OCI-M1 (cell line): Measurements from ENCODE around the gene RALY.

Source experiments
- DNase-seq: peaks from one replicate; lab custom pipeline; 2025; lab: John Stamatoyannopoulos, UW

The RALY gene

DNA sequence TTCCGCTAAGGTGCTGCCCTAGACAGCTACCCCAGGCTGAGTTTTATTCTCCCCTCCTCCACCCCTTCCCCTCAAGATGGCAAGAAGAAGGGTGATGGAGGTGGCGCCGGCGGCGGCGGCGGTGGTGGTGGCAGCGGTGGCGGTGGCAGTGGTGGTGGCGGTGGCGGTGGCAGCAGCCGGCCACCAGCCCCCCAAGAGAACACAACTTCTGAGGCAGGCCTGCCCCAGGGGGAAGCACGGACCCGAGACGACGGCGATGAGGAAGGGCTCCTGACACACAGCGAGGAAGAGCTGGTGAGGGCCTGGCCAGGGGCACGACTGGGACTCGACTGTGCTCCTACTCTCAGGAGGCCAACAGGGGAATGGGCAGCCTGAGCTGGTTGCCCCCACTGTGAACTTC lies 83.2 kb downstream of the RALY start:
- no peak for DNase-seq

DNA sequence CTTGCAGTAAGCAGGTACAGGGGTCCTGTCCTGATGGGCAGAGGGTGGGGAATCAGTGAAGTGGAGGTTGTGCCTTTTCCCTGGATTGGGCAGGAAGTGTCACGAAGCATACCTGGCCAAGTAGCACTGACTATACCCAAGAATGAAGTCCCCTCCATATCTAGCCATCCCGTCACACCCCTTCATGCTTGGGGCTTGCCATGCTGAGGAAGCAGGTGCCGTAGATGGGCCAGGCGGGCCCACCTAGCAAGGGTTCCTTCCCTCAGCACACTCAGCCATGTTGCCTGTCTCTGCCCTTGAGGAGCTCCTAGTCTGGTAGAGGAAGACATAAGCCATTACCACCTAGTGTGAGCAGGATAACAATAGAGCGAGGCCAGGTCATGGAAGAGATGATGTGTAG lies 84.8 kb downstream of the RALY start:
- no peak for DNase-seq

DNA sequence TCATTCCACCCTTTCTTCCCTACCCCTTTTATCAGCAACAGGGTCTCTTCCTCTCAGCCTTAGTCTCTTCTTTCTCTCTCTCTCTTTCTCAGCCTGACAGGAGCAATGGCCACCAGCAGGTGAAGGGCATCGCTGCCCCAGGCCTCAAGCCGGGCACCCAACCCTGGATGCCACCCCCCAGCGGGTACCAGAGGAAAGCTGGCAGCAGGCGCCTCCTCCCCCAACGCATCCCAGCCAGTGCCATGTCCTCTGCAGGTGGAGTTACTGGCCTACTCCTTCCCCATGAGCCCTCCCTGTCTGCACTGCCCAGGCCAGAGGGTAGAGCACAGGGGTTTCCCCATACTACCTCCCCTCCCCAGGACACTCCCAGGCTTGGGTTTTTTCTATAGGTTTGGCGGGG lies 86.1 kb downstream of the RALY start:
- DNase-seq: no peak

DNA sequence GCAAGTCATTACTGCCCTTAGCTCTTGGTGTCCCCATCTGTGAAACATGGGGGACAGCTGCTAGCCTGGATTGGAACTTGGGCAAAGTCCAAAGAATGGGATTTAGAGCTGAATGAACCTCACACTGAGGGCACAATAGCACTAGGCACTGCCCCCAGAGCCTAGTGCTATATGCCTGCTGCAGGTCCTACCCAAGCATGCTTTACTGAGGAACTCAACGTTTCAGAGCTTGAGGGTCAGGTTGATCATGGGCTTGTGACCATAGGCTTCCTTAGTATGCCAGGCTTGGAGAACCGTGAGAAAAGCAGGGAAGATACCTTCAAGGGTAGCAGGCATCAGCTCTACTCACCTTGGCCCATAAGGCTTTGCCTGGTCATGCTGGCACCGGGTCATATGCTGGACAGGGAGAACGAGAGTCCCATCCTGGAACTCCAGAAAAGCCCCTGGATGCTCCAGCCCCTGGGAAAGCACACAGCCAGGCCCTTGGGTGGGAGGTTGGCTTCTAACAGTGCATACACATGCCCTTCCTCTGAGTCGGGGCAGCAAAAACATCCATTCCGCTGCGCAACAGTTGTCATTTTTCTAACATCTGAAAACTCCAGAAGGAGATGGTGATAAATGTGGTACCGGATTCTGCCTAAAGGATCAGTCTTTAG lies 88.6 kb downstream of the RALY start:
- no peak for DNase-seq

DNA sequence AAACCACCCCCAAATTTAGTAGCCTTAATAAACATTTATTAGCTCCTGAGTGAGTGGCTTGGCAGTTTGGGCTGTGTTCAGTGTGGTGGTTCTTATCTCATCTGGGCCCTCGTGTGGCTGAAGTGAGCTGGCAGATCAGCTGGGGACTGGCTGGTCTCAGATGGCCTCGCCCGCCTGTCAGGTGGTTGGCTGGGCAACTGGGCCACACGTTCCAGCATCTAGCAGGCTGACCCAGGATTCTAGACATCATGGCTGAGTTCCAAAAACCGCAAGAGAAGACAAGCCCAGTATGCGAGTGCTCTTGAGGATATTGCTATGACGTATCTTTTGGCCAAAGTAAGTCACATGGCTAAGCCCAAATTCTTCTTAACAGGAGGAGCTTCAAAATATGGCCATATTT lies 89.4 kb downstream of the RALY start:
- DNase-seq: peak; percentile 96

DNA sequence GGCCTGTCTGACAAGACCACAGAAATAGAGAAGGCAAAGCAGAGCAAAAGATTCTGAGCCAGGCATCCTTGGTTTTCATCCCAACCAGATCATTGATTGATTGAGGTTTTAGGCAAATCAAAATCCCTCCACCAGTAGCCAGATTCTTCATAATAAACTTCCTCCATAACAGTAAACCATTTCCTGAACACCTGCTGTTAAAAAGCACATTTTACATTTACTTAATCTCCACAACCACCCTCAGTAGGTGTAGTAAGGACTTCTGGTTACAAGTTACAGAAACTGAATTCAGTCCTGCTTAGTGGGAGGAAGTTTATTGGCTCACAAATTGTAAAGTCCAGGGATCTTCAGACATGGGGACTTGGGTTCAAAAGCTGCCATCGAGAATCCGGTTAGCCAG lies 90.1 kb downstream of the RALY start:
- no peak for DNase-seq

DNA sequence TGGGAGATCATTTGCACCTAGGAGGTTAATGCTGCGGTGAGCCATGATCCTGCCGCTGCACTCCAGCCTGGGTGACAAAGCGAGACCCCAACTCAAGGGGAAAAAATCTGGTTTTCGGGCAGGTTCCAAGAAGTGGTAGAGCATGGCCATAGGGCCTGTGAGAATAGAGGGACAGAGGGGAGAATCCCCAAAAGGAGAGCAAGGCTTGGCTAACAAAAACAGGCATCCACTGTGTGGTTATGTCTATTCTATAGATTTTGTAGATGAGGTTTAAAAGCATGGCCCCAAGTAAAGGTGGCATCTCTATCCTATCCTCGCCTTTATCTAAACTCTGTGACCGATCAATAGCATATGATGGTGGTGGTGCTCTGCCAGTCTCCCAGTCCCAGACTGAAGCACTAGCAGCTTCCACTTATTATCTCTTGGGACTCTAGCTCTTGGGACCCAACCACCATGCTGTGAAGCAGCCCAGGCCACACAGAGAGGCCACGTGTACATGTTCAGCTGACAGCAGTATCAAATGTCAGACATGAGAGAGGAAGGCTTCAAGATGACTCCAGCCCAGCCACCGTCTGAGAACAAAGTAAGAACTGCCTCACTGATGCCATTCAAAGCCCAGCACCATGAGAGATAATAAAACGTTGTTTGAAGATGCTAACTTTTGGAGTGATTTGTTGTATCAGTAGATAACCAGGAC lies 90.7 kb downstream of the RALY start:
- peak; percentile 38 for DNase-seq

DNA sequence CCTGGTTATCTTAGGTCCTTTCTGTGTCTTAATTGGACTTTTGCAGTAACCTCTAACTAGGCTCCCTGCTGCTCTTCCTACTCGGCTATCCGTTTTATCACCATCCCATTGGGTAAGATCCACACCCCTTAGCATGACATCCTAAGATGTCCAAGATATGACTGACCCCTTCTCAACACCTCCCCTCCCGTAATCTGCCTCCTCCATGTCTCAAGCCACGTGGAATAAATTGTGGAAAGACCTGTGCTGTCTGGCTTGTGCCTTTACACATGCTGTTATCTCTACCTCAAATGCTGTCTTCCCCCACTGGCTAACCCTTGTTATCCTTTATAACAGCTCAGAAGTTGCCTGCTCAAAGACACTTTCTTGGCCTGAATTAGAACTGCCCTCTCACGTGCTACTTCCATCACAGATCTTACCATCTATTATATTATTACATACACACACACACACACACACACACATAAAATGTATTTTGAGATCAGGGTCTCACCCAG lies 91.9 kb downstream of the RALY start:
- peak; percentile 88 for DNase-seq

DNA sequence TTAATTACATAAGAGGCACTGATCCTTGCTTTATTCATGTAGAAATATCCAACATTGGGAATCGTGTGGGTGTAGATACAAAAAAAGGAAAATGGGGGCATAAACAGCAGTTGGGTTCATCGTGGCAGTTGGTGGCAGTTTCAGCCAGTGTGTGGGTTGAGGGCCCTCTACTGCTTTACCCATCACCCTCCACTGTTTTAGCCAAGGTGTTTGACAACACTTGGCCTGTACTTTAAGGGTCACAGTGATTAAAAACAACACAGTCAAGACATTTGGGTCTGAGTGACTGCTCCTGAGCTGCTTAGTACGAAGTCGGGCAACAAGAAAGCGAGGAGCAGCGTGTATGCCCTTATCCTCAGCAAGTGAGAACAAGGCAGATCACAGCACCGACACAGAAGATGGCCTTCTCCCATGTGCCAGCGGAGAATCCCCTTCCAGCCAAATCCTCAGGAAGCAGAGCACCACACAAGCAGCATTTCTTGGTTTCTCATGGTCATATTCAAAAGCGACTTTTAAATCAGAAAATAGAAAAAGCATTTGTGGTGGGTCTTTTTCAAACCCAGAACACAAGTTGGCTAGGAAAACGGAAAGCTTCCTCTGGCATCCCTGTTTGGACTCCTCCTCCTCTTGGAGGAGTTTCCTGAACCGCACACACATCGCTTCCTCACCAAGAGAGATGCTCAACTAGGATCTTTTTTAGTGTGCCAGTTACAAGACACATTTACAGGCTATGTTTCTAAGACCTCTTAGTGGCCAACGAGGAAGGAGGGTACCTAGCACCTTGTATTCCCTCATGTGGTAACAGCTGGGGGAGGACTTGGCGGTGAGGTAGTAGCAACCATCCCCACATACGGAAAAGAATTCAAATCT lies 94.8 kb downstream of the RALY start:
- DNase-seq: no peak

DNA sequence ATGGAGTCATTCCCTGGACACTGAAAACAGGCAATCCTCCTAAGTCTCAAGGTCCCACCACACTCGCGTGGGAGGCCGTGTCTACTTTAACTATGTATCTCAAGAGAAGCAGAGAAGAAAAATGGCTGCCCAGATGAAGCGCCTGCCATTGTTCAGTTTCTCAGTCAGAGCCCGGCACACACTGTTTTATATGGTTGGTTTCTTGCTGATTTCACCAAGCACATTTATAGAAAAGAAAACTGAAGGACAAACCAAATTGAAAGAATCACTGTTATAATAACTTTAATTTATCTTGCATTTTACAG lies 95.4 kb downstream of the RALY start:
- DNase-seq: no peak

DNA sequence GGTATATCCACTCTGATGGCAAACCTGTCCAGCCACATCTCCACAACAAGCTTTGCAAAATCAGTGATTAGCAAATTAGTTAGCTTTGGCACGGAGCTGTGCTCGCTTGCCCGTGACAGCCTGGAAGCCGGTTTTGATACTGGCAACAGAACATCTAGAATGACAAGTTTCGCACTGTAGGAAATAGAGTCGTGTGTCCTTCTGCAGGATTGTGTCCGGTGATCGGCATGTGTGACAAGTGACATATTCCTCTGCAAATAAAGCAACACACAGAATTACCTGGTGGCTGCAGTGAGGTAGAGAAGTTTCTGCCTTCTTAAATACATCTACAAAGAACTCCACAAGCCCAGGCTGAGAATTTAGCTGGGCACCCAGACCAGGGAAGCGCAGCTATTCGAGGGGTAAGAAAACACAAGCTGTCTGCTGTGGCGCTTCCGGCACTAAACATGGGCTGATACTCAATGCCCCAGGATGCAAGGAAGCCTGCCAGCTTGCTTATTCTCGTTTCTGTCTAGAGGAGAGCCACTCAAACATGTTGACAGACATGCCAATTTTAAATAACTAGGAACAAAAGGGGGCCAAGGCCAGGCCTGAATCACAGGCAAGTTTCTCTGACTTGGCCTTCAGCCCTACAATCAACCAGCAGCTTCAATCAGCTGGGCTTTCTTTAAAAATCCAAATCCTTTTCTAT lies 96.1 kb downstream of the RALY start:
- no peak for DNase-seq

DNA sequence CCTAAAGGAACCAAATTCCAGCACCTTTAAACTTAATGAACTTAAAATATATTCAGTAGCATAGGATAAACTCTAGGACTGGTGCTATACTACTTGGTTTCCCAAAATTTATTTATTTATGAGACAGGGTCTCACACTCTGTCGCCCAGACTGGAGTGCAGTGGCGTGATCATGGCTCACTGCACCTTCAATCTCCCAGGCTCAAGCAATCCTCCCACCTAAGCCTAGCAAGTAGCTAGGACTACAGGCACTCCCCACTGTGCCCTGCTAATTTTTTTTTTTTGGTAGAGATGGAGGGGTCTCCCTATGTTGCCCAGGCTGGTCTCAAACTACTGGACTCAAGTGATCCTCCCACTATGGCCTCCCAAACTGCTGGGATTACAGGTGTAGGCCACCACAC lies 96.9 kb downstream of the RALY start:
- DNase-seq: no peak

DNA sequence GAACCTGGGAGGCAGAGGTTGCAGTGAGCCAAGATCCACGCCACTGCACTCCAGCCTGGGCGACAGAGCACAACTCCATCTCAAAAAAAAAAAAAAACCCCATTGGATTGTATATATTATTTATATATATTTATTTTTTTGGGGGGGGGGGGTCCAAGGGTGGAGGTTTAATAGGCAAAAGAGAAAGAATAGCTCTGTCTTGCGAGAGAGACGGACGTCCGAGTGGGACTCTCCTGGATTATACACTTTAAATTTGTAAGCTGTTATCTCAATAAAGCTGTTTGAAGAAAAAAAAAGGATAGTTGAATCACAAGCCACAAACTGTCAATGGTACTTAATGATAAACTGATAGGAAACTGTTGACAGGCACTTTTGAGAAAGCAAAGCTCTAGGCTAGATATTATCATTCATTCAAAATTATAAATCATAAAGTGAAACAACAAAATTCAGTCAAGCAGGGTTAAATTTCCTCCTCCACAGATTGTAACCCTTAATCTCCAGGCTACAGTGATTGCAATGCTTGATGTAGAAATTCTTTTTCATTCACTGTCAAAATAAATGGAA lies 98.0 kb downstream of the RALY start:
- DNase-seq: no peak

DNA sequence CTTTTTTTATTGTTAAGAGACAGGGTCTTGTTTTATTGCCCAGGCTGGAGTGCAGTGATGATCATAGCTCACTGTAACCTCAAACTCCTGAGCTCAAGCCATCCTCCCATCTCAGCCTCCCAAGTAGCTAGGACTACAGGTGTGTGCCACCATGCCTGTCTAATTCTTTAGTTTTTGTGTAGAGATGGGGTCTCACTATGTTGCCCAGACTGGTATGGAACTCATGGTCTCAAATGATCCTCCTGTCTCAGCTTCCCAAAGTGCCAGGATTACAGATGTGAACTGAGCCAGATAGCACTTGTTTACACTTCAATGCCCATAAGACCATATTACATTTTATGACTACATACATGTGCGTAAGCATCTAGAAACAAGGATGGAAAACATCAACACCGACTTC lies 100.2 kb downstream of the RALY start:
- no peak for DNase-seq

DNA sequence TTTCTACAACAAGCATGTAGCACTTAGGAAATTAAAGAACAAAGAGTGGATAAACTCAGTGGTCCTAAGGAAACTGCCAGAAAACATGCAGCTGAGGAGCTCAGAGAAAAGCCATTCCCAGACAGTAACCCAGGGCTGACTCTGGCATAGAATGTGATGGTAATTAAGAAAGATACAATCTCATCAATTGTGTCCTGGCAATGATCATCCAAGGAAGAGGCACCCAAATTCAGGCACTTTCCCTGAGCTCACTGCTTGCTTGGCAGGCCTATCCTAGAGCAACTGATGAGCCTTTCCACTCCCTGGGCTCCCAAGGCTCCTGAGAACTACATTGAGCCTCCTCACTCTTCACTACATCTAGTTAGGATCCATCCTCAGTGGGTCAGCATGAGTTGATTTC lies 102.1 kb downstream of the RALY start:
- DNase-seq: no peak

DNA sequence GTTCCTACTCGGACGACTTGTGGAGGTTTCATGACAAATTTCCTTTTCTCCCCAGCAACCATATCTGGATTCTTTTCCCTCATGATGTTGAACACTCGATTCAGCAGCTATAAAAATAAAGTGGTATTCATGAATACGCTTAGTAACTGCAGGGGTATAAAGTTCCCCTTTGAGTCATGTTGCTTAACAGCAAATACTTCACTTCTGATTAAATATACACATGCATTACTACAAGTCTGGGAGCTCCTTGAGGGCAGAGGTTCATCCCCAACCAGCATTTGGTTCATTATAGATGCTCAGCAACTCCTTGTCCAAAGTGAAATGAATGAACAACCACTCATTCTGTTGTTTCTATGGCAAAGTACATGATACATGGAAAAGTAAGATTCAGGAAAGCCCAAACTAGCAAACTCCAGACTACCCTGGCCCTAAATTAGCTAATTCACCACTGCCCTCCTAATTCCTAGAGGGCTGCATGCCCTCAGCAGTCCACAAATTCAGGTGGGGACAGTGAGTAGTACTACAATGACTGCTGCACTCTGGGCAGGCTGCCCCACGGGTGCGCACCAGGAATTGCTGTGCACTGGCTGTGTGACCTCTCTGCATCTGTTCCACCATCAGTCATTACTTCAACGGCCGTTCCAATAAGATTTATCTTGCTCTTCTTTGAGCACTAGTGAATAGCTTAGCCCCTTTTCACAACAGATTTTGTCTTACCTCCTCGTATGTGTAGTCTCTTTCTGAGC lies 103.2 kb downstream of the RALY start:
- no peak for DNase-seq

DNA sequence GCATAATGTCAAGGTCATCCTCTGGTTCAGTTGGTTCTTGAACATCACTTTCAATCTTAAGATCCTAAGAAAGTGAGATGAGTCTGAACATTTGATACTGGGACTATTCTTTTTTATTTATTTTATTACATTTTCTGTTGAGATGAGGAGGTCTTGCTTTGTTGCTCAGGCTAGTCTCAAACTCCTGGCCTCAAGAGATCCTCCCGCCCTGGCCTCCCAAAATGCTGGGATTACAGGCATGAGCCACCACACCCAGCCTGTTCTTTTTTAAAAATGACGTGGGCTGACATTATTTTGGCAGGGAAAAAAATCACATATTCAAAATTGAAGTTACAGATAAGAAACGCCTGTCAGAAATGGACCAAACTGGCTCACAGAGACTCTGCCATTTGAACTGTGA lies 104.9 kb downstream of the RALY start:
- DNase-seq: no peak

DNA sequence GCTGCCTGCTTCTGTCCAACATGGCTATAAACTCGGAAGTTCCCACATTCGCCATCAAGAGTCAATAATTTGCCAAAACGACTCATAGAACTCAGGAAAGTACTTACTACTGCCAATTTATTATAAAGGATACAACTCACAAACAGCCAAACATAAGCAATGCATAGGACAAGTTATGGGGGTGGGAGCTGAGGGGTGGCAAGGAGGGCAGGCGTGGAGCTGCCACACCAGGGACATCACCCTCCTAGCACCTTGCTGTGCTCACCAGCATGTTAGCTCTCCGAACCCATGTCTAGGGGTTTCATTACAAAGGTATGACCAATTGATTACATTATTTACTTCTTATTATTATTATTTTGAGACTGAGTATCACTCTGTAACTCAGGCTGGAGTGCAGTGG lies 106.0 kb downstream of the RALY start:
- DNase-seq: no peak

DNA sequence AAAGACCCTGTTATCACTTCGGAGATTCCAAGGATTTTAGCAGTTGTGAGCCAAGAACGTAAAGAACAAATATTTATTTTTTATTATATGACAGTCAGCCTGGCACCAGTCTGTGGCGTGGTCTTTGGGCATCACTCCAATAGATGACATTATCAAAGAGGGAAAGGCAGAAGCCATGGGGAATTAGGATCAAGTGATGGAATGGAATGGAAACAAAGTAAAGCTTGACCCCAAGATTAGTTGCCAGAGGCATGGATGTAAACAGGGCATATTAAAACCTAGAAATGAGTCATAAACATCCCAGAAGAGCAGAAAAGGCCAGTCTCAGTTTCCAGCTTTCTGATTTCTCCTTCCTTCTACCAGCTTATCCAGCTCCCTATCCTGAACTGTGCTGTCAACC lies 106.9 kb downstream of the RALY start:
- no peak for DNase-seq

DNA sequence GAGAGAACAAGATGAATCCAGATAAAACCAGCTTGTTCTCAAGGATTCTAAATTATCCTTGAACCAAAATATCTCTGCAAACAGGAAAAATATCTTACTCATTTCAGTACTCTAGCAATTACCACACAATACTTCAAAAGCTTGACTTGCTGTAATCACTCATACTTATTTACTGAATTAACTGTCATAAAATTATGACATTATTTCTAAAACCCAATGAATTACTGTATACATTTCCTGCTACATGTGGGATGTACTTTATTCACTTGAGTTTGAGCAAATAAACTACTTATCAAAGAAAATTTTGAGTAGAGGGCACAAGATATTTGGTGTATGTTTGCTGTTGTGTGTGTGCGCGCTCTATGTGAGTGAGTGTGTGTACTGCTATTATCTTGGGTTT lies 108.6 kb downstream of the RALY start:
- DNase-seq: no peak

DNA sequence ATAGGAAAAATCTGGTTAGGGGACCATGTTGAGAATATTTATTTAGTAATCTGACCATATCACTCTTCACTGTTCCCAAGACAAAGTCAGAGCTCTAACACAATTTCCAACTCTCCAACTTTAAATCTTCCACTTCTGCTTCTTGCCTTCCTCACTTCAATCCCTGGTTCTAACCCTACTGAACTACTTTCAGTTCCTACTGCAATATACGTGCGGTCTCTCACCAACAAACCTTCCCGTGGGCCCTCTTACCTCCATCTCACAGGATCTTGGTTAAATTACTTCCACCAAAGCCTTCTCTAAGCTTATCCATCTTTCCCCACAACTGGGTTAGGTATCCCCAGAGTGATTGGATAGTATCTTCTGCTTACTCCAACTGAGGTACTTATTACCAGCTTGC lies 110.3 kb downstream of the RALY start:
- DNase-seq: no peak
